Vagina (tissue), 2 donors: ENCODE measurements around the gene TCF3.

ENCODE experiments used
- CTCF ChIP-seq, 3 experiments: fragments of 450-650 bp in 2 of 3; fragments of 200-600 bp in 1 of 3; sonication (generic) in 1 of 3; IDR thresholded peaks; one replicate each; pipeline ENCODE4 v1.5.1; 2017 to 2019; ENCODE audit warnings: antibody characterized with exemption in 3 of 3, mild to moderate bottlenecking in 2 of 3, moderate library complexity in 2 of 3
- POLR2A ChIP-seq, 2 donors: fragments of 450-650 bp; IDR thresholded peaks; one replicate each; pipeline ENCODE4 v1.6.1; 2017; ENCODE audit warnings: antibody characterized with exemption in 2 of 2, mild to moderate bottlenecking in 2 of 2, moderate library complexity in 2 of 2

- TF ChIP-seq POLR2A (IDR thresholded peaks at IDR 0.05) (no peak), CTCF (IDR thresholded peaks at IDR 0.05) (no peak)
Observed at GRCh38 chr19:1646659-1647453, 5.6 kb downstream of the TCF3 start.
